WTC11 (cell line): ENCODE data around the gene ZBTB20.

ENCODE experiments used
- TF ChIP-seq, protein P1 (sequence below): fragments of 200-600 bp; IDR thresholded peaks from 2 replicates; pipeline ENCODE4 v1.8.0; 2022; ENCODE audit warnings: antibody characterized with exemption
- TF ChIP-seq, protein P2 (sequence below): sonication (generic); formaldehyde crosslinking; IDR thresholded peaks from 2 replicates; pipeline ENCODE4 v1.8.0; 2022; ENCODE audit warnings: mild to moderate bottlenecking, missing genetic modification reagents
- TF ChIP-seq, protein P3 (sequence below): sonication (generic); formaldehyde crosslinking; IDR thresholded peaks from 2 replicates; pipeline ENCODE4 v1.8.1; 2022; ENCODE audit warnings: mild to moderate bottlenecking, moderate library complexity, missing genetic modification reagents

DNA sequence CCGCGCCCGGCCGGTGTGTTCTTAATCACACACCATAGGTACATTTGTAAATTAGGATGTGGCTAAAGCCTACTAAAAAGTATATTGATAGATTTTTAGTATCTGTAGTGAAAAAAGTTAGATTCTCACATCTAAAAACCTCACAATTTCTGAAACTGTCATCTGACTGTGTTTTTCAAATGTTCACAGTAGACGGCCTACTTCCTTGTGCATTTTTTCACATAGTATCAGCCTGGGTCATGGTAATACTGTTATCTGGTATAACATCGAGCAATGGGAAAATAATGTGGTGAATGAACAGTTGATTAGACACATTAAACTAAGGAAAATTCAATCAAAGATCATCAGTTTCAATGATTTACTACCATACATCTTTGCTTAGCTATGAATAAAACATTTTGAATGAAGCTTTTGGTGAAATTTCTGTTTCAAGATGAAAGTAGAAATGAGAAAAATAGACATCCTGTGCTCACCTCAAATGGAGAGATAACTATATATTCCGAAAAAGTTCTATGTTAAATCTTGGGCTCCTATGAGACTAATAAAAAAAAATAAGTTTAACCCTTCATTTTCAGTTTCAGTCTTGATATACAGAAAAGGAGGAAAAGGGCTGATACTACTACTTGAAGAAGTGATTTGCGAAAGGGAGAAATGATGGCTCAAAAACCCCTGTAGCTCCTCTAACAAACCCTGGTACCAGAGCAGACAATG, 262.7 kb downstream of the ZBTB20 start:
- TF ChIP-seq, protein P1, sequence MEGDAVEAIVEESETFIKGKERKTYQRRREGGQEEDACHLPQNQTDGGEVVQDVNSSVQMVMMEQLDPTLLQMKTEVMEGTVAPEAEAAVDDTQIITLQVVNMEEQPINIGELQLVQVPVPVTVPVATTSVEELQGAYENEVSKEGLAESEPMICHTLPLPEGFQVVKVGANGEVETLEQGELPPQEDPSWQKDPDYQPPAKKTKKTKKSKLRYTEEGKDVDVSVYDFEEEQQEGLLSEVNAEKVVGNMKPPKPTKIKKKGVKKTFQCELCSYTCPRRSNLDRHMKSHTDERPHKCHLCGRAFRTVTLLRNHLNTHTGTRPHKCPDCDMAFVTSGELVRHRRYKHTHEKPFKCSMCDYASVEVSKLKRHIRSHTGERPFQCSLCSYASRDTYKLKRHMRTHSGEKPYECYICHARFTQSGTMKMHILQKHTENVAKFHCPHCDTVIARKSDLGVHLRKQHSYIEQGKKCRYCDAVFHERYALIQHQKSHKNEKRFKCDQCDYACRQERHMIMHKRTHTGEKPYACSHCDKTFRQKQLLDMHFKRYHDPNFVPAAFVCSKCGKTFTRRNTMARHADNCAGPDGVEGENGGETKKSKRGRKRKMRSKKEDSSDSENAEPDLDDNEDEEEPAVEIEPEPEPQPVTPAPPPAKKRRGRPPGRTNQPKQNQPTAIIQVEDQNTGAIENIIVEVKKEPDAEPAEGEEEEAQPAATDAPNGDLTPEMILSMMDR: no peak
- TF ChIP-seq, protein P2, sequence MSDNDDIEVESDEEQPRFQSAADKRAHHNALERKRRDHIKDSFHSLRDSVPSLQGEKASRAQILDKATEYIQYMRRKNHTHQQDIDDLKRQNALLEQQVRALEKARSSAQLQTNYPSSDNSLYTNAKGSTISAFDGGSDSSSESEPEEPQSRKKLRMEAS (CRISPR knock-in tag): no peak
- TF ChIP-seq, protein P3, sequence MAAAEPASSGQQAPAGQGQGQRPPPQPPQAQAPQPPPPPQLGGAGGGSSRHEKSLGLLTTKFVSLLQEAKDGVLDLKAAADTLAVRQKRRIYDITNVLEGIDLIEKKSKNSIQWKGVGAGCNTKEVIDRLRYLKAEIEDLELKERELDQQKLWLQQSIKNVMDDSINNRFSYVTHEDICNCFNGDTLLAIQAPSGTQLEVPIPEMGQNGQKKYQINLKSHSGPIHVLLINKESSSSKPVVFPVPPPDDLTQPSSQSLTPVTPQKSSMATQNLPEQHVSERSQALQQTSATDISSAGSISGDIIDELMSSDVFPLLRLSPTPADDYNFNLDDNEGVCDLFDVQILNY (CRISPR knock-in tag): no peak
